Stimulated activated CD8-positive, alpha-beta memory T cell treated with anti-CD3 and anti-CD28 coated beads, Interleukin-15, amount 100 ng/mL, for 48 hours (primary cell): ENCODE results near the gene PRR11.
"Not testable (repeated sequence)": the region's sequence is repeated elsewhere in the genome, so short reads cannot be mapped to it uniquely, and the experiment has no call there.

Experiments
- DNase-seq, 2 donors: peaks; one replicate each; pipeline ENCODE4 v3.0.0-alpha.2; 2020; ENCODE audit warnings: low read depth in 2 of 2

Gene PRR11

GRCh38 chr17:59219370-59219769, 63.8 kb downstream of the PRR11 start:
- no peak for DNase-seq

GRCh38 chr17:59219992-59220327, 64.4 kb downstream of the PRR11 start:
- no peak for DNase-seq

- peak; percentile 95 to 96 for DNase-seq
Observed at GRCh38 chr17:59220328-59221158, 65.0 kb downstream of the PRR11 start, which contains the start of gene GDPD1. Gene GDPD1, plus strand, starts transcription at chr17:59220511. Its CDS starts 99 bp downstream, at chr17:59220610.

DNA sequence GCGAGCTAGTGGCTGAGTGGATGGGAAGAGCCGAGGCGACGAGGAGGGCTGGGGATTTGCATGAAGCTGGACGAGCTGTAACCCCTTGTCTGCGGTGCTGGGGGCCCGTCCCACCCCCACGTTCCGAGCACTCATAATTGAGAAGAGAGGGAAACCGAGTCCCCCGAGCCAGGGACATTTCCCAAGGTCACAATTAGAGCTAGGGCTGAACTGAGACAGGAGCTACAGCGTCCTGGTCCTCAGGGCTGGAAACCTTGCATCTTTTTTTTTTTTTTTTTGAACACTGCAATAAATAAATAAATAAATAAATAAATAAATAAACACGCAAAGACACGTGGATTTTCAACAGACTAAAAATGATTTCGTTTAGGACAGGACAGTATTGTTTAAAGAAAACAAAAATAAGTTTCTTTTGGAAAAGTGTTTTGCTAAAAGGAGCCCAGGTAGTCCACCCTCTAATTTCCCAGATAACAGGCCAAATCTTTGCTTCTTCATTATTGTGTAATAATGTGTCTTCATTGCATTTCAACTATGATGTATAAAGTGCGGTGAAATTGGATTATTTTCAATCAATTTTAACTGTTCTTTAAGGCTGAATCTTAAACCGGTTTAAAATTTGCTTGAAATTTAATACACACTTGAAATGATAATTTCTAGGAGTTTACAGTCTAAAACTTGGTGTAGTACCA, 65.8 kb downstream of the PRR11 start:
- no peak for DNase-seq

GRCh38 chr17:59223813-59224212, 68.3 kb downstream of the PRR11 start:
- DNase-seq = no peak

DNA sequence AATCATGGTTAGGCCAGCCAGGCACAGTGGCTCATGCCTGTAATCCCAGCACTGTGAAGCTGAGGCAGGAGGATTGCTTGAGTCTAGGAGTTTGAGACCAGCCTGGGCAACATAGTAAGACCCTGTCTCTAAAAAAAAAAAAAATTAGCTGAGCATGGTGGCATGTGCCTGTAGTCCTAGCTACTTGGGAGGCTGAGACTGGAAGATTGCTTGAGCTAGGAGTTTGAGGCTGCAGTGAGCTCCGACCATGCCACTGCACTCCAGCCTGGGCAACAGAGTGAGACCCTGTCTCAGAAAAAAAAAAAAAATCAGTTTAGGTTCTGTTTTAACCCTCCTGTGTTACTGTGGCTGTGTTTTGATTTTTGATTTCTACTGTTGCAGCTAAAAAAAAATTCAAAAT, 73.0 kb downstream of the PRR11 start:
- DNase-seq = not testable (repeated sequence)

DNA sequence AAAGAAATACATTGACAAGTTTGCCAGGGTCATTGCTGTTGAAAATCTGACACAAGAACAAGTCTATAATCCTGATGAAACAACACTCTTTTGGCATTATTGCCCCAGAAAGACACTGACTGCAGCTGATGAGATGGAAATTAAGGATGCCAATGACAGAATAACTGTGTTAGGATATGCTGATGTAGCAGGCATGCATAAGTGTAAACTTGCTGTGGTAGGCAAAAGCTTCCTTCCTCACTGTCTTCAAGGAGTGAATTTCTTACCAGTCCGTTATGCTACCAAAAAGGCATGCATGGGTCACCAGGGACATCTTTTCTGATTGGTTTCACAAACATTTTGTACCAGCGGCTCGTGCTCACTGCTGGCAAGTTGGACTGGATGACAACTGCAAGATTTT, 75.2 kb downstream of the PRR11 start:
- no peak for DNase-seq

DNA sequence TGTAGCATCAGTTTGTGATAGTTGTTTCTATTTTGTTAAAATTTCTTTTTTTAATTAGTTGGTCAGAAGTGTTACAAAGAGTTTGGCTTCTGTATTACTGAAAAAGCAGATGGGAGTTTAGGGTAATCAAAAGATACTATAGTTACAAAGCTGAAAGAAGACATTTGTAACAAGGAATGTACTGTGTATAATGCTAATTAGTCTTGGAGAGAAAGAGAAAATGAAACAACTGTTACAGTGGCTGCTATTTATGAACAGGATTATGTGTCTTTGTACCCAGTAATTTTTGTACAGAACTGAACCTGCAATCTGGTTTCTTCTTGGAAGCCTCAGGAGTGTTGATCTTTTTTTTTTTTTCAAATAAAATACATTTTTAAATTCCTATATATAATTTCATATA, 79.1 kb downstream of the PRR11 start:
- DNase-seq = no peak

DNA sequence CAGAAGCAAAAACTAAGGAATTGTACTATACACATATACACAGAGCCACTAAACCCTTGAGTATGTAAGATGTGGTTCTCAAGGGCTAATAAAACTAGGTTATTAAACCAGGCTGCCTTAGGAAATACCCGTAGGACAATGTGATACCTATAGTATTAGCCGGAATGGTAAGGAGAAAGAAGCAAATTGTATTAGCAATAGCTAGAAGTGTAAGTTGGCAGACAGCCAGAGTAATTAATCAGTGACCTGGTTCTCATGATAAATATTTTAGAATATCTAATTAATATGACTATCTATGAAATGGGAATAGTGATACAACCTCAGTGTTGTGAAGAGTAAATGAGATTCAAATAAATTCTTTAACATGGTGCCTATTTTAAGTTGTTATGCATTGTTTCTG, 83.4 kb downstream of the PRR11 start:
- DNase-seq = no peak

DNA sequence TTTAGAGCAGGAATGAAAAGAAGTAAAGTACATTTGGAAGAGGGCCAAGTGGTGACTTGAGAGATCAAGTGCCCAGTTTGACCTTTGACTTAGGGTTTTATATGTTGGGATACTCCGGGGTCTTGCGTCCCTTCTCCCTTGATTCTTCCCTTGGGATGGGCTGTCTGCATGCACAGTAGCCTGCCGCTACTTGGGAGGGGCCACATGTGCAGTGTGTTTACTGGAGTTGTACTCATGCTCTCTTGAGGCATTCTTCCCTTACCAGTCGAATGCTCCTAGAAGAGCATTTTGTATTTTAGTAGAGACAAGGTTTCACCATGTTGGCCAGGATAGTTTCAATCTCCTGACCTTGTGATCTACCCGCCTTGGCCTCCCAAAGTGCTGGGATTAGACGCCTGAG, 88.5 kb downstream of the PRR11 start:
- no peak for DNase-seq
